Activated naive CD4-positive, alpha-beta T cell treated with anti-CD3 and anti-CD28 coated beads, Interleukin-2, amount 50 U/mL, for 24 hours (primary cell): Measurements from ENCODE around the gene MPZL1.
A peak's percentile ranks its signal among the peaks of the same experiment; 100 is the strongest.

ENCODE experiments used
- H3K27ac Mint-ChIP-seq: one replicate; pipeline ENCODE4 v1.8.0; 2021; ENCODE audit warnings: mild to moderate bottlenecking, mixed read lengths
- H3K27me3 Mint-ChIP-seq: one replicate; pipeline ENCODE4 v1.8.0; 2021; ENCODE audit warnings: mixed read lengths
- H3K36me3 Mint-ChIP-seq: one replicate; pipeline ENCODE4 v1.8.0; 2021; ENCODE audit warnings: mixed read lengths
- H3K4me1 Mint-ChIP-seq: one replicate; pipeline ENCODE4 v1.8.0; 2021; ENCODE audit warnings: mixed read lengths
- H3K4me3 Mint-ChIP-seq: one replicate; pipeline ENCODE4 v1.8.0; 2021; ENCODE audit warnings: mild to moderate bottlenecking, mixed read lengths
- H3K9me3 Mint-ChIP-seq: one replicate; pipeline ENCODE4 v1.8.0; 2021; ENCODE audit warnings: mixed read lengths

Gene MPZL1

GRCh38 chr1:167749741-167750140 lies 28.0 kb downstream of the MPZL1 start:
- Mint-ChIP-seq H3K27me3 (no peaks in the 10 kb centered on the region), H3K4me3 (no peak overlapping the region), H3K9me3 (no peaks in the 10 kb centered on the region), H3K27ac (no peak overlapping the region), H3K36me3 (no peaks in the 10 kb centered on the region), H3K4me1 (peaks cover 21% of the 10 kb centered on the region)

GRCh38 chr1:167750641-167751040 lies 28.9 kb downstream of the MPZL1 start:
- H3K36me3 Mint-ChIP-seq: no peaks in the 10 kb centered on the region
- H3K27ac Mint-ChIP-seq: no peak overlapping the region
- H3K4me3 Mint-ChIP-seq: no peak overlapping the region
- no peaks in the 10 kb centered on the region for H3K27me3 Mint-ChIP-seq
- peaks cover 21% of the 10 kb centered on the region for H3K4me1 Mint-ChIP-seq
- no peaks in the 10 kb centered on the region for H3K9me3 Mint-ChIP-seq

- no peaks in the 10 kb centered on the region for H3K36me3 Mint-ChIP-seq
- no peak overlapping the region for H3K4me3 Mint-ChIP-seq
- H3K27ac Mint-ChIP-seq: no peak overlapping the region
- no peaks in the 10 kb centered on the region for H3K27me3 Mint-ChIP-seq
- peaks cover 21% of the 10 kb centered on the region for H3K4me1 Mint-ChIP-seq
- no peaks in the 10 kb centered on the region for H3K9me3 Mint-ChIP-seq
Observed at GRCh38 chr1:167751676-167752075, 29.9 kb downstream of the MPZL1 start.

GRCh38 chr1:167752219-167752985 lies 30.6 kb downstream of the MPZL1 start:
- Mint-ChIP-seq H3K4me1 (peaks cover 28% of the 10 kb centered on the region), H3K27me3 (no peaks in the 10 kb centered on the region), H3K9me3 (no peaks in the 10 kb centered on the region), H3K27ac (peak overlapping the region; percentile 30), H3K36me3 (no peaks in the 10 kb centered on the region), H3K4me3 (peak overlapping the region; percentile 6)

GRCh38 chr1:167755654-167756053 lies 33.9 kb downstream of the MPZL1 start:
- H3K4me3 Mint-ChIP-seq: no peak overlapping the region
- no peaks in the 10 kb centered on the region for H3K9me3 Mint-ChIP-seq
- H3K27ac Mint-ChIP-seq: no peak overlapping the region
- H3K4me1 Mint-ChIP-seq: peaks cover 32% of the 10 kb centered on the region
- no peaks in the 10 kb centered on the region for H3K36me3 Mint-ChIP-seq
- H3K27me3 Mint-ChIP-seq: no peaks in the 10 kb centered on the region

- H3K4me3 Mint-ChIP-seq: no peak overlapping the region
- H3K9me3 Mint-ChIP-seq: no peaks in the 10 kb centered on the region
- no peaks in the 10 kb centered on the region for H3K27me3 Mint-ChIP-seq
- H3K27ac Mint-ChIP-seq: no peak overlapping the region
- peaks cover 41% of the 10 kb centered on the region for H3K4me1 Mint-ChIP-seq
- H3K36me3 Mint-ChIP-seq: no peaks in the 10 kb centered on the region
Observed at GRCh38 chr1:167756730-167757405, 35.1 kb downstream of the MPZL1 start.

GRCh38 chr1:167757433-167758309 lies 35.9 kb downstream of the MPZL1 start:
- no peaks in the 10 kb centered on the region for H3K36me3 Mint-ChIP-seq
- H3K9me3 Mint-ChIP-seq: no peaks in the 10 kb centered on the region
- H3K4me1 Mint-ChIP-seq: peaks cover 41% of the 10 kb centered on the region
- no peaks in the 10 kb centered on the region for H3K27me3 Mint-ChIP-seq
- no peak overlapping the region for H3K27ac Mint-ChIP-seq
- H3K4me3 Mint-ChIP-seq: no peak overlapping the region

GRCh38 chr1:167761400-167761799 lies 39.6 kb downstream of the MPZL1 start:
- no peaks in the 10 kb centered on the region for H3K9me3 Mint-ChIP-seq
- H3K27me3 Mint-ChIP-seq: no peaks in the 10 kb centered on the region
- H3K36me3 Mint-ChIP-seq: peaks cover 2% of the 10 kb centered on the region
- peak overlapping the region; percentile 8 for H3K4me3 Mint-ChIP-seq
- peaks cover 35% of the 10 kb centered on the region for H3K4me1 Mint-ChIP-seq
- H3K27ac Mint-ChIP-seq: peak overlapping the region; percentile 17

- Mint-ChIP-seq H3K9me3 (no peaks in the 10 kb centered on the region), H3K27me3 (no peaks in the 10 kb centered on the region), H3K4me1 (peaks cover 30% of the 10 kb centered on the region), H3K36me3 (peaks cover 7% of the 10 kb centered on the region), H3K27ac (peak overlapping the region; percentile 72), H3K4me3 (peak overlapping the region; percentile 42)
Observed at GRCh38 chr1:167762061-167762746, 40.4 kb downstream of the MPZL1 start.

GRCh38 chr1:167763525-167764220 lies 41.9 kb downstream of the MPZL1 start:
- H3K27ac Mint-ChIP-seq: no peak overlapping the region
- H3K9me3 Mint-ChIP-seq: no peaks in the 10 kb centered on the region
- H3K4me1 Mint-ChIP-seq: peaks cover 23% of the 10 kb centered on the region
- peaks cover 16% of the 10 kb centered on the region for H3K36me3 Mint-ChIP-seq
- H3K4me3 Mint-ChIP-seq: no peak overlapping the region
- no peaks in the 10 kb centered on the region for H3K27me3 Mint-ChIP-seq

- no peaks in the 10 kb centered on the region for H3K27me3 Mint-ChIP-seq
- H3K36me3 Mint-ChIP-seq: peaks cover 17% of the 10 kb centered on the region
- H3K4me3 Mint-ChIP-seq: no peak overlapping the region
- no peaks in the 10 kb centered on the region for H3K9me3 Mint-ChIP-seq
- no peak overlapping the region for H3K27ac Mint-ChIP-seq
- peaks cover 23% of the 10 kb centered on the region for H3K4me1 Mint-ChIP-seq
Observed at GRCh38 chr1:167764458-167765330, 42.9 kb downstream of the MPZL1 start.

GRCh38 chr1:167765496-167765895 lies 43.7 kb downstream of the MPZL1 start:
- Mint-ChIP-seq H3K27me3 (no peaks in the 10 kb centered on the region), H3K9me3 (no peaks in the 10 kb centered on the region), H3K4me1 (peaks cover 23% of the 10 kb centered on the region), H3K27ac (no peak overlapping the region), H3K4me3 (no peak overlapping the region), H3K36me3 (peaks cover 22% of the 10 kb centered on the region)

- H3K4me3 Mint-ChIP-seq: no peak overlapping the region
- peaks cover 28% of the 10 kb centered on the region for H3K36me3 Mint-ChIP-seq
- H3K27ac Mint-ChIP-seq: no peak overlapping the region
- no peaks in the 10 kb centered on the region for H3K9me3 Mint-ChIP-seq
- H3K4me1 Mint-ChIP-seq: peaks cover 13% of the 10 kb centered on the region
- H3K27me3 Mint-ChIP-seq: no peaks in the 10 kb centered on the region
Observed at GRCh38 chr1:167766538-167766937, 44.8 kb downstream of the MPZL1 start.

GRCh38 chr1:167767761-167768160 lies 46.0 kb downstream of the MPZL1 start:
- Mint-ChIP-seq H3K27me3 (no peaks in the 10 kb centered on the region), H3K4me3 (no peak overlapping the region), H3K4me1 (peaks cover 1% of the 10 kb centered on the region), H3K27ac (no peak overlapping the region), H3K36me3 (peaks cover 32% of the 10 kb centered on the region), H3K9me3 (no peaks in the 10 kb centered on the region)
